Spleen (tissue), 11 donors: ENCODE measurements around the gene INO80. TPM values are rescaled to one million over a fixed set of nuclear protein-coding genes. Genes with fewer than 3 reads are reported as not detected.
A peak's percentile ranks its signal among the peaks of the same experiment; 100 is the strongest.

Source experiments
- DNase-seq: peaks from one replicate; pipeline ENCODE4 v3.0.0-alpha.2; 2020
- H3K27ac ChIP-seq, 8 donors: fragments of 200-600 bp; sonication (generic) in 7 of 8; 1 replicate in 4 of 8; 2 replicates in 4 of 8; pipeline versions ENCODE4 v1.5.0 to v1.8.0; 2016 to 2021; ENCODE audit warnings: inconsistent platforms in 4 of 8, mild to moderate bottlenecking in 4 of 8, moderate library complexity in 1 of 8
- H3K27me3 ChIP-seq, 7 donors: fragments of 200-600 bp; sonication (generic) in 6 of 7; replicated peaks in 1 of 7; 1 replicate in 4 of 7; 2 replicates in 3 of 7; pipeline versions ENCODE4 v1.5.0 to v1.8.0; 2016 to 2021; ENCODE audit warnings: inconsistent platforms in 3 of 7, mild to moderate bottlenecking in 1 of 7
- H3K36me3 ChIP-seq, 6 donors: fragments of 200-600 bp; sonication (generic) in 5 of 6; 1 replicate in 4 of 6; 2 replicates in 2 of 6; pipeline versions ENCODE4 v1.5.0 to v1.8.0; 2016 to 2021; ENCODE audit warnings: inconsistent platforms in 2 of 6
- H3K4me1 ChIP-seq, 6 donors: fragments of 200-600 bp; sonication (generic) in 5 of 6; 1 replicate in 3 of 6; 2 replicates in 3 of 6; pipeline versions ENCODE4 v1.5.0 to v1.8.0; 2016 to 2021; ENCODE audit warnings: inconsistent platforms in 3 of 6
- H3K4me3 ChIP-seq, 8 donors: fragments of 200-600 bp; sonication (generic) in 7 of 8; 1 replicate in 4 of 8; 2 replicates in 4 of 8; pipeline versions ENCODE4 v1.5.0 to v1.8.0; 2016 to 2021; ENCODE audit warnings: inconsistent platforms in 4 of 8, mild to moderate bottlenecking in 4 of 8, moderate library complexity in 2 of 8
- H3K9me3 ChIP-seq, 8 donors: fragments of 200-600 bp; sonication (generic) in 7 of 8; 1 replicate in 4 of 8; 2 replicates in 4 of 8; pipeline versions ENCODE4 v1.5.0 to v1.8.0; 2016 to 2021; ENCODE audit warnings: inconsistent platforms in 4 of 8
- CTCF ChIP-seq, 11 experiments: fragments of 200-600 bp in 7 of 11; fragments of 450-650 bp in 4 of 11; sonication (generic) in 4 of 11; IDR thresholded peaks in 8 of 11; conservative IDR thresholded peaks in 3 of 11; 1 replicate in 7 of 11; 2 replicates in 4 of 11; pipeline versions ENCODE4 v1.4.0 to v1.8.0; 2016 to 2021; ENCODE audit warnings: antibody characterized with exemption in 11 of 11, inconsistent platforms in 4 of 11, mild to moderate bottlenecking in 1 of 11
- POLR2A ChIP-seq, 3 donors: fragments of 450-650 bp; IDR thresholded peaks; one replicate each; pipeline ENCODE4 v1.5.1; 2017; ENCODE audit warnings: antibody characterized with exemption in 3 of 3, mild to moderate bottlenecking in 1 of 3
- POLR2AphosphoS5 ChIP-seq, 3 donors: sonication (generic); formaldehyde crosslinking; IDR thresholded peaks; one replicate each; pipeline ENCODE4 v1.5.1; 2017; ENCODE audit warnings: antibody characterized with exemption in 3 of 3
- WGBS, 5 donors: extraction: QIAGEN DNeasy Blood & Tissue Kit in 3 of 5; methylation state at CpG; one replicate each; pipeline versions ENCODE4 v1.1.5 to v1.1.7; 2013 to 2018; 5-methylcytosine and 5-hydroxymethylcytosine counted together
- intact Hi-C: fragments of 100-400 bp; cut with DNase I; formaldehyde crosslinking; loops from one replicate; pipeline ENCODE4 v1.15.0; 2023; ENCODE audit warnings: low total_unique reads
- polyA plus RNA-seq, 3 donors: library from polyadenylated mRNA; stranded (reverse); fragments of 200-250 nt; gene quantifications; one replicate each; pipeline ENCODE4 v1.2.1, GENCODE V29; 2013
- total RNA-seq, 7 donors: library from RNA; depleted of rRNA in 3 of 7; stranded (reverse); fragments of >200 nt in 3 of 7; fragmentation: NEBNext Ultra II Directional in 4 of 7; extraction: Animal tissue kit (Norgen Biotek cat#: 25700) in 4 of 7; gene quantifications; one replicate each; pipeline versions ENCODE4 v1.1.0 to v1.2.1, GENCODE V29; 2016 to 2021
- donor health status: healthy with polysubstance abuse.
- donor health status: DM: no; HTN: no; CAD: no; lungs with moderate emphysema.
- donor health status: DM: no; HTN: no; CAD: no.
- donor health status: Bipolar disorder and iron deficiency.
- donor health status: healthy.
- donor health status: DM: no; HTN: no; CAD: no.
- donor health status: DM: yes; HTN: yes; CAD: no.

The INO80 gene
- total and polyA plus RNA-seq, 10 donors: 5.2 to 39.4 (median 25.9) TPM

- intact Hi-C loops: loop anchor here (10.0 kb wide), 1 partner anchor 212 kb away; no protein-coding TSS in a partner anchor
- WGBS, 5 donors: 79 to 84% (median 82%) methylated on average over 6 of the region's 6 CpGs
- no peak for TF ChIP-seq POLR2AphosphoS5 (IDR thresholded peaks at IDR 0.05)
- no peak for TF ChIP-seq POLR2A (IDR thresholded peaks at IDR 0.05)
Observed at GRCh38 chr15:41116962-41117252, 827 bp upstream of the INO80 start.

GRCh38 chr15:41115652-41116115 lies 396 bp downstream of the INO80 start:
- intact Hi-C loops: loop anchor here (10.0 kb wide), 1 partner anchor 211 kb away; no protein-coding TSS in a partner anchor
- H3K27me3 ChIP-seq: no peaks in the 10 kb centered on the region
- peak in 1 of 3 donors; percentile 18 for TF ChIP-seq POLR2AphosphoS5 (IDR thresholded peaks at IDR 0.05)
- TF ChIP-seq CTCF (IDR thresholded peaks at IDR 0.05 in 8 of 11, conservative IDR thresholded peaks at IDR 0.05 in 3 of 11): no peak
- peaks cover 0 to 23% (median 0%) of the 10 kb centered on the region in 6 donors for H3K36me3 ChIP-seq
- DNase-seq: peak; percentile 95
- 0 to 2% (median 1%) methylated on average over 14 to 46 of the region's 46 CpGs for WGBS, 5 donors
- H3K4me1 ChIP-seq: peaks cover 15 to 57% (median 32%) of the 10 kb centered on the region in 6 donors
- H3K9me3 ChIP-seq: no peaks in the 10 kb centered on the region
- H3K27ac ChIP-seq: peak overlapping the region; percentile 99 to 100 (median 100)
- peak overlapping the region; percentile 57 to 95 (median 89) for H3K4me3 ChIP-seq

More at GRCh38 chr15:41116962-41117252, 827 bp upstream of the INO80 start:
- Histone ChIP-seq H3K27me3 (peaks cover 0 to 5% (median 0%) of the 10 kb centered on the region in 7 donors), H3K36me3 (peaks cover 0 to 14% (median 0%) of the 10 kb centered on the region in 6 donors), H3K4me1 (peaks cover 15 to 45% (median 32%) of the 10 kb centered on the region in 6 donors), H3K27ac (peak overlapping the region; percentile 99 to 100 (median 100)), H3K4me3 (peak overlapping the region; percentile 57 to 95 (median 89)), H3K9me3 (no peaks in the 10 kb centered on the region)
- no peak for DNase-seq

GRCh38 chr15:41115161-41115651 lies 874 bp downstream of the INO80 start:
- peak overlapping the region; percentile 99 to 100 (median 100) for H3K27ac ChIP-seq
- H3K27me3 ChIP-seq: no peaks in the 10 kb centered on the region
- no peaks in the 10 kb centered on the region for H3K9me3 ChIP-seq
- peaks cover 0 to 28% (median under 1%) of the 10 kb centered on the region in 6 donors for H3K36me3 ChIP-seq
- TF ChIP-seq POLR2AphosphoS5 (IDR thresholded peaks at IDR 0.05): no peak
- intact Hi-C loops: loop anchor here (10.0 kb wide), 1 partner anchor 210 kb away; no protein-coding TSS in a partner anchor
- DNase-seq: no peak
- WGBS, 5 donors: 0 to 1% (median 1%) methylated on average over 10 of the region's 10 CpGs
- H3K4me3 ChIP-seq: peak overlapping the region; percentile 57 to 95 (median 89)
- H3K4me1 ChIP-seq: peaks cover 15 to 62% (median 32%) of the 10 kb centered on the region in 6 donors

- no peak overlapping the region for H3K4me3 ChIP-seq
- intact Hi-C loops: no loop called here
- no peaks in the 10 kb centered on the region for H3K9me3 ChIP-seq
- 78 to 86% (median 85%) methylated on average over 5 of the region's 5 CpGs for WGBS, 5 donors
- no peak for TF ChIP-seq CTCF (IDR thresholded peaks at IDR 0.05 in 8 of 11, conservative IDR thresholded peaks at IDR 0.05 in 3 of 11)
- TF ChIP-seq POLR2AphosphoS5 (IDR thresholded peaks at IDR 0.05): no peak
- TF ChIP-seq POLR2A (IDR thresholded peaks at IDR 0.05): no peak
- no peak for DNase-seq
- H3K4me1 ChIP-seq: peaks cover 0 to 49% (median 12%) of the 10 kb centered on the region in 6 donors
- H3K36me3 ChIP-seq: peaks cover 0 to 49% (median 3%) of the 10 kb centered on the region in 6 donors
- H3K27me3 ChIP-seq: no peaks in the 10 kb centered on the region
- no peak overlapping the region for H3K27ac ChIP-seq
Observed at GRCh38 chr15:41106947-41107346, 9.1 kb downstream of the INO80 start.
